Stimulated activated CD8-positive, alpha-beta memory T cell treated with anti-CD3 and anti-CD28 coated beads, Interleukin-15, amount 100 ng/mL, for 24 hours (primary cell): ENCODE data around the gene GDPD3.

ENCODE experiments used
- DNase-seq: peaks from one replicate; pipeline ENCODE4 v3.0.0-alpha.2; 2020; ENCODE audit warnings: low read depth

Gene GDPD3

DNA sequence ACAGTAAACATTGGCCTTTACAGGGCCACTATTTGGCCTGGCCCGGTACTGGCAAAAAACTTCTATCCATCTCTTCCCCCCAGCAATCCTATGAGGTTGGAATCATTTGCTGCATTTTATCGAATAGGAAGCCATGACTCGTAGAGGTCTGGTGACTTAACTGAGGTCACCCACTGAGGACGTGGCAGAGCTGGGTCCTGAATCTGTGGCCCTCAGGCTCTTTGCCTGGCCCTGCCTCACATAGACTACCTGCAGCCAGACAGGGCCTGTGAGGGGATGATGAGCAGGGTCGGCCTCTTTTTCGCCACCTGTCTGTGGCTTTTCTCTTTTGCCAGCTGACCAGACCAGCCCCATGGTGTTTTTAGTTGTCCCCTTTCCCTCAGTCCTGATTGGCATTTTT is 35.7 kb downstream of the GDPD3 start:
- DNase-seq: no peak

DNA sequence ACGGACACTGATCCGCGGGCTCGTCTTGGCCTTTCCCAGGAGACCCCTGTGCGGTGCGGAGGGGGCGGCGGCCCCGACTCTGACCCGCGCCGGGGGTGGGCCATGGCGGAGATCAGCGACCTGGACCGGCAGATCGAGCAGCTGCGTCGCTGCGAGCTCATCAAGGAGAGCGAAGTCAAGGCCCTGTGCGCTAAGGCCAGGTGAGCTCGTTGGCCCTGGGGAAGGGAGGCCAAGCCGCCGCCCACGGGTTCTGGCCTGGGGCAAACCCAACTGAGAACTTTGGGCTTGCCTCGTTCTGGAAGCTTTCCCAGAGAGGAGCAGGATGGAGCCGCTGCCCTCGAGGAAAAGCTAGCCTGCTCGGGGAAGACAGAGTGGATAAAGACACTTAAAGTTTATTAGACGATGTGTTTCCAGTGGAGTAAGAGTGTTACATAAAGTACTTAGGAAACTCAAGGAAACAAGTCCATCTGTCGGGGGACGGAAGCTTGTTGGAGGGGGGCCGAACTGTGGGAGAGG is 37.0 kb downstream of the GDPD3 start:
- DNase-seq: no peak

DNA sequence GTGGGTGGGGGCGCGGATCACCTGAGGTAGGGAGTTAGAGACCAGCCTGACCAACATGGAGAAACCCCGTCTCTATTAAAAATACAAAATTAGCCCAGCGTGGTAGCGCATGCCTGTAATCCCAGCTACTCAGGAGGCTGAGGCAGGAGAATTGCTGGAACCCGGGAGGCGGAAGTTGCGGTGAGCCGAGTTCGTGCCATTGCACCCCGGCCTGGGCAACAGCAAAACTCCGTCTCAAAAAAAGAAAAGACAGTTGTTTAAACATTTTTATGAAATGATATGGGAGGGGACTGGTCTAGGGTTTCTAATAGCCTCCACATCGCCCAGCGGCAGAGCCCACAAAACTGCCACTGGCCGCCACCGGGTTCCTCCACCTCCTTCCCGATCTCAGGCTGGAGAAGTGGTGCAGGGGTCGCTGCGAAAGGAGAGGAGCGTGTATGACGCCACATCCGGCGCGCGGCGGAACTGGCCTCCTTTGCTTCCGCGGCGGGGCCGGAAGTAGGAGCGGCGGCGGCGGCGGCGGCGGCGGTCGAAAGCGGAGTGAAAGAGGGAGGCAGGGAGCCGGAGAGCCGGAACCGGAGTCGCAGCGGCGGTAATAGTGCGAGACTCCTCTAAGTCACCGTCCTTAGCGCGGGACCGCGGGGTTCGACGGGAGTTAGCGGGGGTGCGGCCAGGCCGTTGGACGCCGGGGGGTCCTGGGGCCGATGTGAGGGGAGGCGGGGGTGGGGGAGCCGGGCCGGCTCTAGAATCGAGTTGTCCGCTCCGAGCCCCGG is 37.6 kb downstream of the GDPD3 start, which contains the start of gene PPP4C:
TSS of gene PPP4C (plus strand) at position 492 of the 773 bp plus-strand sequence. CDS start 384 bp downstream, outside the sequence.
- DNase-seq: peak; percentile 89

DNA sequence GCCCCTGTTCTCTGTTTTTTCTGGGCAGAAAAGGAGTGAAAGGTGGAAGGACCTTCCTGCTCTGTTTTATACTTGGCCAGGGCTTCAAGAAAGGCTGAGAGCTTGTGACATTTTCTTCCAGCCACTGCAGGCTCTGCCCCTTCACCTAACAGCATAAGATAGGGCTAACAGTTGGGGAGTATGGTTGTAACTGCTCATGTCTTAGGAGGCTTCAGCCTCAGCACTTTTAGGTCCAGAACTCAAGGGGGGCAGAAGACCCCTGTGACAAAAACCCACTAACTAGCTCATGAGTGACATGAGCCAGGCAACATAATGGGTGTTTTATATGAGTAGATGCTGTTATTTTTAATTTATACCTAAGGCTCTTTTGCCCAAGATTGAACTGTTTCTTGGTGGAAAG is 42.8 kb downstream of the GDPD3 start:
- DNase-seq: no peak

DNA sequence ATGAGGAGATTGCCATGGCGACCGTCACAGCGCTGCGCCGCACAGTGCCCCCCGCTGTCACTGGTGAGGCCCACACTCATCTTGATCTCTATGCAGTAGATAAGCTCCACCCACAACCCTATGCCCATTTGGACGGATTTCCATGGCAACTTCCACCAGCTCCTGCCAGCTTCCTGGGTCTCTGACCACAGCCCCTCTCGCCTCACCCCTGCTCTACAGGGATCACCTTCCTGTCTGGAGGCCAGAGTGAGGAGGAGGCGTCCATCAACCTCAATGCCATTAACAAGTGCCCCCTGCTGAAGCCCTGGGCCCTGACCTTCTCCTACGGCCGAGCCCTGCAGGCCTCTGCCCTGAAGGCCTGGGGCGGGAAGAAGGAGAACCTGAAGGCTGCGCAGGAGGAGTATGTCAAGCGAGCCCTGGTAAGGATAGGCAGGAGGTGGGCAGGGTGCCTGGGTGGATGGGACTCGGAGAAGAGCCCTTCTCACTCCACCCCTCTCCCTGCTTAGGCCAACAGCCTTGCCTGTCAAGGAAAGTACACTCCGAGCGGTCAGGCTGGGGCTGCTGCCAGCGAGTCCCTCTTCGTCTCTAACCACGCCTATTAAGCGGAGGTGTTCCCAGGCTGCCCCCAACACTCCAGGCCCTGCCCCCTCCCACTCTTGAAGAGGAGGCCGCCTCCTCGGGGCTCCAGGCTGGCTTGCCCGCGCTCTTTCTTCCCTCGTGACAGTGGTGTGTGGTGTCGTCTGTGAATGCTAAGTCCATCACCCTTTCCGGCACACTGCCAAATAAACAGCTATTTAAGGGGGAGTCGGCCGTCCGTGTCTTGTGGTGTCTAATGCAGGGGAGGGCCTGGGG is 43.5 kb downstream of the GDPD3 start:
- no peak for DNase-seq

DNA sequence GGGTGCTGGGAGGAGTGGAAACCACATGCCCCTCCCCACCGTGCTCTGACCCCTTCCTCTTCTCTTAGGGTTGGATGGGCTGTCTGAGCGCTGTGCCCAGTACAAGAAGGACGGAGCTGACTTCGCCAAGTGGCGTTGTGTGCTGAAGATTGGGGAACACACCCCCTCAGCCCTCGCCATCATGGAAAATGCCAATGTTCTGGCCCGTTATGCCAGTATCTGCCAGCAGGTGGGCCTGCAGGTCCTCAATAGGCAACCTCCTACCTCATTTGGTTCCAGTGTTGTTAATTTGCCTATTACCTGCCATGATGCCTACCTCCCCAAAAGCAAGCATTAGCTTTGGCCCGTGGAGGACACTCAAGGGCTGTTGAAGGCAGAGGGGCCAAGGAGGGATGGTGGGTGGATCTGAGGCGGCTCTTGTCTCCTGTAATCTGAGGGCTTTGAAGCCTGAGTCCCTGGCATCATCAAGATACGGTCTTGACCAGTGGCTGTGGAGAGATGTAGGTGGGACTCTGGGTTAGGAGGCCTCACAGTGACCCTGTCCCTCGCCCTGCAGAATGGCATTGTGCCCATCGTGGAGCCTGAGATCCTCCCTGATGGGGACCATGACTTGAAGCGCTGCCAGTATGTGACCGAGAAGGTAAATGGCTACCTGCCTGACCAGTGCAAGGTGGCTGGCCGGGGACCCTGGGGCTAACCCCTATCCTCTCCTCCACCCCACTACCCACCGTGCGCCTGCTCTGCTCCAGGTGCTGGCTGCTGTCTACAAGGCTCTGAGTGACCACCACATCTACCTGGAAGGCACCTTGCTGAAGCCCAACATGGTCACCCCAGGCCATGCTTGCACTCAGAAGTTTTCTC is 44.4 kb downstream of the GDPD3 start:
- no peak for DNase-seq

DNA sequence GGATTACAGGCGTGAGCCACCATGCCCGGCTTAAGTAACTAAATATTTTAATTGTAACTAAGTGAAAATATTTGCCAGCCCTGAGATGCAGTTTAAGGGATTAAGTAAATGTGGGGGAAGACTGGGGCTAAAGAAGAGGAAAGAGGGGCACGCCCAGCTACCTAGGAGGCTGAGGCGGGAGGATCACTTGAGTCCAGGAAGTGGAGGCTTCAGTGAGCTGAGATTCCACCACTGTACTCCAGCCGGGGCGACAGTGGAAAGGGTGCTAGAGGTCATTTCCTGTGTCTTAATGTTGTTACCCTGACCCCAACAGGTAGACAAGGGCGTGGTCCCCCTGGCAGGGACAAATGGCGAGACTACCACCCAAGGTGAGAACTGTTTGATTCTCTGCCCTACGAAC is 45.0 kb downstream of the GDPD3 start:
- DNase-seq: no peak

DNA sequence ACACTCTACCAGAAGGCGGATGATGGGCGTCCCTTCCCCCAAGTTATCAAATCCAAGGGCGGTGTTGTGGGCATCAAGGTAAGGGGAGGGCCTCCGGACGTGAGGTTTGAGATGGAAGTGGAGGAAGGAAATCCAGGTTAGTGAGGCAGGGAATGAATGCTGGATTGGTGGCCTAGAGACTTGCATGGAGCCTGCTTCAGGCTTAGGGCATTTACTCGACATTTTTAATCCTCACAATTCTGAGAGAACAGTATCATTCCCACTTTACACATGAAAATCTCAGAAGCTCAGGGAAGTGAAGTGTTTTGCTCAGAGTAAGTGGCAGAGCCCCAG is 45.8 kb downstream of the GDPD3 start:
- no peak for DNase-seq

DNA sequence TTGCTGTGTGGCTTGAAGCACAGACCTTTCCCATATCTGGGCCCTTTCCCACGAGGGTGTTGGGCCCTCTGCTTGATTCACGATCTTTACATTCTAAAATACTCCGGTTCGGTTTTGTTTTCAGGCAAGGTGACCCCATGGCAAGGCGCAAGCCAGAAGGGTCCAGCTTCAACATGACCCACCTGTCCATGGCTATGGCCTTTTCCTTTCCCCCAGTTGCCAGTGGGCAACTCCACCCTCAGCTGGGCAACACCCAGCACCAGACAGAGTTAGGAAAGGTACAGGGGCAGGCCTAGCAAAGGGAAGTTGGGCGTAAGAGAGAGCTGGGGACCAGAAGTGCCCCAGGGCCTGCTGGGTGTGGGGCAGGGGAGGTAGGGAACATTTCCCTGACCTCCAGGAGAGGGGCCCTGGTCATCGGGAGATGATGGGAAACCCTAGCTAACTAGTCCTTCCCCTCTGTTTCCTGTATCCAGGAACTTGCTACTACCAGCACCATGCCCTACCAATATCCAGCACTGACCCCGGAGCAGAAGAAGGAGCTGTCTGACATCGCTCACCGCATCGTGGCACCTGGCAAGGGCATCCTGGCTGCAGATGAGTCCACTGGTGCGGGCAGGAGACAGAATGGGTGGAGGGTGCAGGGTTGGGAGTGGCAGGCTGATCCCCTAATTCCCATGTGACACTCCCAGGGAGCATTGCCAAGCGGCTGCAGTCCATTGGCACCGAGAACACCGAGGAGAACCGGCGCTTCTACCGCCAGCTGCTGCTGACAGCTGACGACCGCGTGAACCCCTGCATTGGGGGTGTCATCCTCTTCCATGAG is 46.4 kb downstream of the GDPD3 start:
- DNase-seq: no peak

DNA sequence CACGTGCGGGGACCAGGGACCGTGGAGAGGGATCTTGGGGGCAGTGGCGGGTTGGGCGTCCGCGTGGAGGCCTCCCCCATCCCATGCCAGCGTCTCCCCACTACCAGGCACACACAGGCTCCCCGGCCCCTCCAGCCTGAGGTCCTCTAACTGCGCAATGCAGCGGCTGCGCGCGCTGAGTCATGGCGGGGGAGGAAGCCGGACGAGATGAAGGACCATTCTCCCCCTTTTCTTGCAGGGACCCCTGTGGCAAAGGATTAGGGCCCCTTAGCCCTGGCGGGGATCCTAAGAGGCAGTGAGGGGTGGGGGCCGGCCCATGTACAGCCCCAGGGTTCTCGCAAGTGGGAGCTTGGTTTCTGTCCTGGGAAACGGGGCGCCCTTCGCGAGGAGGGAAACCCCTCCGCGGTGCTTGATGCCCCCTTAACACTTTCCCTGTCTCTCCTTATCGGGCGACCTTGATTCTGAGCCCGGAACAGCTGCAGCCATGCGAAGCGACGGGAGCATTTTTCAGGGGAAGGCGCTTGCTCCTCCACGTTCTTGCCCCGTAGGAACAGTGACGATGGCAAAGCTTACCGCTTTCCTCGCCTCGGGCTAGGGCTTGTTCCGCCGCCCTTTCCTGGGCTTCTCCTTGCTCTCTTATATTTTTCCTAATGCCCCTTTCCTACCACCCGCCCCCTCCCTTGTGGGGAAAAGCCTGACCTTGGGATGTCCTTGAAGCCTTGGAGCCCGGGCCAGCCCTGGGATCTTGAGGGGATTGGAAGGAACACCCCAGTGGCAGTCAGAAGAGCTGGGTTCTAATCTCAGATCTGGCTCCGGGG is 47.2 kb downstream of the GDPD3 start:
- no peak for DNase-seq

DNA sequence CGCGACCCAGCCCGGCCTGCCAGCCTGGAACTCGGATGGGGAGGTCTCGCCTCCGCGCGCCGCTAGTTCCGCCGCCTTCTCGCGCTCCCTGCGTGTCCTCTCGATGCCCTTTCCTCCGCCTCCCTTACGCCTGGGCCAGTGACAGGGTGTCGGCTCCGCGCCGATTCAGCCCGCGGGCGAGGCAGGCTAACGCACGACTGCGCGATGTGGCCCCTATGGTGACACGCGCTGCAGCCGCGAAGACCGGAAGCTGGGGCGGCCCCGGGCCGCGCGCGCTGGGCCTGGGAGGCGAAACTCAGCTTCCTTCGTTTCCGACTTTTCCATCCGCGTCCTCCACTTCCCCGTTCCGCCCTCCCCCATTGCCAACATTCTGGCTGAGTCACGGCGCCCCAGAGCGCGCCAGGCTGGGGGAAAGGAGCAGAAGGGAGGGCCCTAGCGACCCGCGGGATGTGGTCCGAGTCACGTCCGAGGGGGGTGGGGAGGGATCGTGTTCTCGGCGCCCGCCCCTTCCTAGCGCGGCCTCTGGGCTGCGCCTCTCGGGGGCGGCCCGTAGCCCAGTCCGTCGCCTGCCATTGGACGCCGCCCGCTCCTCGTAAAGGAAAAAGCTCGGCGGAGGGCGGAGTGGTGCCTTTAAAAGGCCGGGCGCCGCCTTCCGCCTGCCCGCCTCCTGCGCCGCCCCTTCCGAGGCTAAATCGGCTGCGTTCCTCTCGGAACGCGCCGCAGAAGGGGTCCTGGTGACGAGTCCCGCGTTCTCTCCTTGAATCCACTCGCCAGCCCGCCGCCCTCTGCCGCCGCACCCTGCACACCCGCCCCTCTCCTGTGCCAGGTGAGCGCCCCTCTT is 48.0 kb downstream of the GDPD3 start, which contains the start of gene ALDOA:
TSS of gene ALDOA (plus strand) at position 659 of the 841 bp plus-strand sequence. CDS start 1,138 bp downstream, outside the sequence.
- DNase-seq: peak; percentile 88

DNA sequence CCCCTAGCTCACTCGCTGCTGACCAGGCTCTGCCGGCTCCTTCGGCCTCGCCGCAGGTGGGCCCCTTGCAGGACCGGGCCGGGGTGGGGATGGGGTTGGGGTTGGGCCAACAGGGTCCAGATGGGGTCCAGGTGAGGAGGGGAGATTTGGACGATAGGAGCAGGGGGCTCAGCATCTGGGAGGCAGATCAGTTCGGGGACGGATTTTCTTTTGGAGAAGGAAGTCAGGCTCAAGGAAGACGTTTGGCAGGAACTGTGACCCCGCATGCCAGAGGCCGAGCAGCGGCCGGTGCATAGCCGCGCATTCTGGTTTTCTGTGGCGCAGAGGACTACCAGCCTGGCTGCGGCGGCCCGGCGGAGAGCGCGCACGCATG is 48.6 kb downstream of the GDPD3 start:
- peak; percentile 12 for DNase-seq

DNA sequence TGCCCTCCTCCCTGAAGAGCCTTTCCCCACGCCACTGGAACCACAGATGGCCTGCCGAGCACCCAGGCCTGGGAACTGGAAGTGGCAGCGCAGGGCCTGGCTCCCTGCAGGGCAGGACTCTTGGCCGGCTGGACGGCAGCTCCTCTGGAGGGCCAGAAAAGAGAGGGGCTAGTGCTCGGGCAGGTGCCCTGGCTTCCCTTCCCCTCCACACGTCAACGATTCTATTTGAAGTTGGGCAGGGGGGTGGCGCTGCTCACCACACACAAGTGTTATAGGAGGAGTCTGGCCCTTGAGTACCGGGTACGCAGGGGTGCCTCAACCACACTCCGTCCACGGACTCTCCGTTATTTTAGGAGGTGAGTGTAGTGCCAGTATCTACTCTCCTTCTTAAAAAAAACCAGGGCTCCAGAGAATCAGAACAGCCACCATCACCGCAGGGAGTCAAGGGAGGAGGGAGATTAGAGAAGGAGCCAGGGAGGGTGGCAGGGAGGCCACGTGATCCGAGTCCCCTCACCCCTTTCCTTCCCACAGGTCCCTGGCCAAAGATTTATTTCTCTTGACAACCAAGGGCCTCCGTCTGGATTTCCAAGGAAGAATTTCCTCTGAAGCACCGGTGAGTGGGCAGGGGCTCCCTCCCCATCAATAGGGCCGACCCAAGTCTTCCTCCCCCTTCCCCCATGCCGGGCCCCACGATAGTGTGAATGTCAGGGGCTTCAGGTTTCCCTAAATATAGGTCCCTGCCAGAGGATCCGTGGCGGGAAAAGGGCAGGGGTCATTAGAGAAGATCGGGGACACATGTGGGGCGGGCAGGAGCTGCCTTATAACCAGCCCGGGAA is 49.2 kb downstream of the GDPD3 start:
- DNase-seq: peak; percentile 38

DNA sequence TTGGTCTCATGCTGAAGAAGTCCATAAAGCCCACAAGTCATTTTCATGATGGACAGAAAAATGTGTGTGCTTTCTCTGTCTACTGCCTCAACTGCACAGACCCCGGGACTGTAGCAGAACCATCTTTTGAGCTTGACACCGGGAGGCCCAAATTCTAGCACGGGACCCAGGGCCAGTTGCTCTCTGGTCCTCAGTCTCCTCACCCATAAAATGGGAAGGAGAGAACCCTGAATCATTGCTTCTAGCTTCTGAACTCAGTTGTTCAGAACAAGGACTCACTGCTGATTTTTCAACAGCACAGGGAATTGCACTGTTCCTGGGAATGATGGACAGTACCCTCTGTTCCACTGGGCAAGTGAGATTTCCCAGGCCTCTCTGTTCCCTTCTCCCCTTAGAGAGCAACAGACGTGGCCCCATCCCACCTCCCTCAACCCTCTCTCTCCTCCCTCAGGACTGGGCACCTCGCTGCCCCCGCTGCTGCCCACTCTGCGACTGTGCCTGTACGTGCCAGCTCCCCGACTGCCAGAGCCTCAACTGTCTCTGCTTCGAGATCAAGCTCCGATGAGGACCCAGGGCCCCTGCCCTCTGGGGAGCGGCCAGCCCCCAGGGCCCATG is 50.0 kb downstream of the GDPD3 start:
- no peak for DNase-seq

DNA sequence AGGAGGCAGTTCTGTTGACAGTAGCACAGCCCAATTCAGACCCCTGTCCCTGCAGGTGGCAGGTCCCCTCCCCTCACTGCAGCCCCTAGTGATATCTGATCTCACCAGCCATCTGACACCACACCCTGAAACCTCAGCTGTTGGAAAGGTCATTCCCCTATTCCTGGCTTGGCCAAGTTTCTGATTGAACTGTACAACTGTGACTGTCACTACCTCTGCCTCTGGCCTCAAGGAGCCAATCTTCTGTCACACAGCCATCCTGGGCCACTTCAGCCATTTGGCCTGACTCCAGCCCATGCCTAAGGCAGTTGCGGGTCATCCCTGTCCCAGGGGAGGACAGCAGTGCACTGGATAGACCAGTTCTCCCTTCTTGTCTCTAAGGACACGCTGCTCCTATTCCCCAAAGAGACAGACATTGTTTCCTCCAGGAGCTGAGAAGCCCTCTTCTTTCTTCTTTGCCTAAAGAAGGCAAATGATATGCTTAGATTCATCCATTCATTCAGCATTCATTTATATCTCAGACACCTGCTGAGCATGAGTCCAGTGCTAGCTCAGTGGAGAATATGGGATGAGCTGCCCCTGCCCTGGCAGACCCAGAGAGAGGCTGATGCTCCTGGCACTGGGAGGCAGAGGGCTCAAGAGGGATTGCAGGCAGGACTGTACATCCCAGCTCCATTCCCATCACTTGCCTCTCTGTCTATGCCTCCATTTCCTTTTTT is 52.3 kb downstream of the GDPD3 start:
- DNase-seq: no peak

DNA sequence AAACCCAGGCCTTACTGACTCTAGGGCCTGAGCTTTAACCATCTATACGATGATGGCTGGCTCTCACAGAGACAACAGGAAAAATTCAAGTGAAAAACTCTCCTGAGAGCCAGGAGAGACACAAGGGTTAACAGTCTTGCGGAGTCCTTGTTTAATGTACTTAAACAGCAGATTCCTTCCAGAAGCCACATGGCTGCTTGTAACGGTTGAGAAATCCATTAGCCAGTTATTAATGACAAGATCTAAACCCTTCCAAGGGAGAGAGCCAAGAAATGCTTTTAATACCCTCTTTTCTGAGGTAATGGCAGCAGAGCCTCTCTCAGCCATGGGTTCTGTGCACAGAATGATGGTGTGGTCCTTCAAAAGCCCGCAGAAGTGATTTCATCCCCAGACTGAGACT is 53.0 kb downstream of the GDPD3 start:
- DNase-seq: no peak

DNA sequence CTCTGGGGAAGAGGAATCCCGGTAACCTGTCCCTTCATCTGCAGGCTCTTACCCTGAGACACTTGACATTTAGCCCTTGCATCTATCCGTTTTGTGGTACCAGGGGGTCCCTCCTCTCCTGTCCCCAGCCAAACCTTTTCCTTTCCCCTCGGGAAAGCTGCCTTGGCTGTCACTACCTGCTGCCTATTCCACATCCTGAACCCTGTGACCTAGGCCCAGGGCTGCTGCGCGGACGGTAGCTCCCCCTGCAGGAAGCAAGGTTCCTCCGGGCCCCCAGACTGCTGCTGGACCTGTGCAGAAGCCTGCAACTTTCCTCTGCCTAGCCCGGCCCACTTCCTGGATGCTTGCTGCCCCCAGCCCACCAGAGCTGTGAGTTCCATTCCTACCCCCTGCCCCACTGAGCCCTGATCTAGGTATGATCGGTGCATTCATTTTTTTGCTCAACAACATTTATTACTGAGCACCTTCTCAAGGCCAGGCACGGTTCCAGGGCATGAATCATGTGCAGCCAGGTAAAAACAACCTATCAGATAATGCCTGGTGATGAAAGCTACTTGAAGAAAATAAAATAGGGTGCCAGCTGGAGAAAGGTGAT is 58.3 kb downstream of the GDPD3 start:
- no peak for DNase-seq
